ENCODE data around the gene TGM4.
"Not testable (repeated sequence)": the region's sequence is repeated elsewhere in the genome, so short reads cannot be mapped to it uniquely, and the experiment has no call there.

The TGM4 gene

GRCh38 chr3:44874308-44874707 is at the start of gene TGM4:
Gene TGM4 (plus strand): TSS chr3:44874608. CDS start chr3:44874679, 71 bp downstream.
- H3K27me3 Mint-ChIP-seq (ENCODE audit: low read depth): no peaks in the 10 kb centered on the region
- DNase-seq (ENCODE audit: low spot score): no peak
- H3K27ac Mint-ChIP-seq: no peak within 1 kb of the TSS
- no peaks in the 10 kb centered on the region for H3K4me1 Mint-ChIP-seq (ENCODE audit: low read depth)
- no peak within 1 kb of the TSS for H3K4me3 Mint-ChIP-seq
- no peaks in the 10 kb centered on the region for H3K36me3 Mint-ChIP-seq (ENCODE audit: low read depth)
- no peaks in the 10 kb centered on the region for H3K9me3 Mint-ChIP-seq

DNA sequence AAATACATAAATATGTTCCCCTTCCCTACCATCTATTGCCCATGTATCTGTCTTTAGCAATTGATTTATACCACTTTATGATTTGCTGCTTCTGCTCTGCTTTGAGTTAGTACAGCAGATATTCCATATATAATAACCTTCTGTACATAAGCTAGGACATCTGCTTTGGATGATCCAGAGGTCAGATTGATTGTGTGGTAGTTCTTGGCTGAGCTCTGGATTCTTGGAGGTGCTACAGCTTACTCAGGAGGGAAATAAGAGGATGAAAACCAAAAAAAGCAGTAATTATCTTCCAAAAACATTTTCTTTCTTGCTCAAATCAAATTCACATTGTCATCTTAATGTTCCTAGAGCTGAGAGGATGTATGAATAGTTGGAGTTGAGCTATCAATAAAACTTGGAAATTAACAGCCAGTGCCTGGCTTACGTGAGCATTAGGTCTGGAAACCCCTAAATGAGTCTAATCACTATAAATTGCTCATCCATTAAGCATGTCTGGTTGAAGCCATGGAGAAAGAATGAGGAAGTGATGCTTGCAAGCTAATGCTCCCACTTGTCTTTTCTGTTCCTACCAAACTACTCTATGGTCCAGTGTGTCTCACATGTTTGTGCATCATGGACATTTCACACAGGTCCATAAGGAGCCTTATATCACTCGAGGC is 49.0 kb upstream of the TGM4 start:
- H3K27ac Mint-ChIP-seq: no peak overlapping the region
- H3K9me3 Mint-ChIP-seq: peaks cover 9% of the 10 kb centered on the region
- no peaks in the 10 kb centered on the region for H3K4me1 Mint-ChIP-seq (ENCODE audit: low read depth)
- H3K4me3 Mint-ChIP-seq: no peak overlapping the region
- H3K36me3 Mint-ChIP-seq (ENCODE audit: low read depth): peaks cover 66% of the 10 kb centered on the region
- DNase-seq (ENCODE audit: low spot score): no peak
- no peaks in the 10 kb centered on the region for H3K27me3 Mint-ChIP-seq (ENCODE audit: low read depth)

GRCh38 chr3:44827196-44827595 is 47.2 kb upstream of the TGM4 start:
- DNase-seq (ENCODE audit: low spot score): no peak
- Mint-ChIP-seq H3K4me1 (ENCODE audit: low read depth) (no peaks in the 10 kb centered on the region), H3K36me3 (ENCODE audit: low read depth) (peaks cover 69% of the 10 kb centered on the region), H3K9me3 (peaks cover 6% of the 10 kb centered on the region), H3K4me3 (no peak overlapping the region), H3K27me3 (ENCODE audit: low read depth) (no peaks in the 10 kb centered on the region), H3K27ac (no peak overlapping the region)

GRCh38 chr3:44831232-44831631 is 43.2 kb upstream of the TGM4 start:
- Mint-ChIP-seq H3K4me3 (no peak overlapping the region), H3K27ac (no peak overlapping the region)

GRCh38 chr3:44832032-44832431 is 42.4 kb upstream of the TGM4 start:
- Mint-ChIP-seq H3K36me3 (ENCODE audit: low read depth) (peaks cover 67% of the 10 kb centered on the region), H3K27me3 (ENCODE audit: low read depth) (no peaks in the 10 kb centered on the region), H3K9me3 (peaks cover 14% of the 10 kb centered on the region), H3K27ac (no peak overlapping the region), H3K4me1 (ENCODE audit: low read depth) (no peaks in the 10 kb centered on the region), H3K4me3 (no peak overlapping the region)
- DNase-seq (ENCODE audit: low spot score): no peak

More at GRCh38 chr3:44831232-44831631, 43.2 kb upstream of the TGM4 start:
- Mint-ChIP-seq H3K9me3 (peaks cover 6% of the 10 kb centered on the region), H3K36me3 (ENCODE audit: low read depth) (peaks cover 65% of the 10 kb centered on the region), H3K4me1 (ENCODE audit: low read depth) (no peaks in the 10 kb centered on the region), H3K27me3 (ENCODE audit: low read depth) (no peaks in the 10 kb centered on the region)
- no peak for DNase-seq (ENCODE audit: low spot score)

DNA sequence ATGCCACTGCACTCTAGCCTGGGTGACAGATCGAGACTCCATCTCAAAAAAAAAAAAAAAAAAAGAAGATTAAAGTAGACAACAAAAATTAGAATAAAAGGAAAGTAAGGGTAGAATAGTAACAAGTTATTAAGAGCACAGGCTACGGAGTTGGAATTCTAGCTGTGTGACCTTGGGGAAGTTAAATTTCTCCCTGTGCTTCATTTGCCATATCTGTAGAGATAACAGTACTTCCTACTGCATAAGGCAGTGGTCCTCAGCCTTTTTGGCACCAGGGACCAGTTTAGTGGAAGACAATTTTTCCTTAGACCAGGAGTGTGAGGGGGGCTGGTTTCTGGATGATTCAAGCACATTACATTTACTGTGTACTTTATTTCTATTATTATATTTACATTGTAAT is 41.4 kb upstream of the TGM4 start:
- Mint-ChIP-seq H3K36me3 (ENCODE audit: low read depth) (peaks cover 70% of the 10 kb centered on the region), H3K4me3 (no peak overlapping the region), H3K27ac (no peak overlapping the region)

GRCh38 chr3:44833394-44833793 is 41.0 kb upstream of the TGM4 start:
- Mint-ChIP-seq H3K27me3 (ENCODE audit: low read depth) (no peaks in the 10 kb centered on the region), H3K9me3 (peaks cover 22% of the 10 kb centered on the region), H3K27ac (no peak overlapping the region), H3K4me1 (ENCODE audit: low read depth) (no peaks in the 10 kb centered on the region), H3K36me3 (ENCODE audit: low read depth) (peaks cover 71% of the 10 kb centered on the region), H3K4me3 (no peak overlapping the region)
- DNase-seq (ENCODE audit: low spot score): no peak

More for the DNA sequence above, 41.4 kb upstream of the TGM4 start:
- H3K9me3 Mint-ChIP-seq: peaks cover 22% of the 10 kb centered on the region
- H3K27me3 Mint-ChIP-seq (ENCODE audit: low read depth): no peaks in the 10 kb centered on the region
- DNase-seq (ENCODE audit: low spot score): no peak
- no peaks in the 10 kb centered on the region for H3K4me1 Mint-ChIP-seq (ENCODE audit: low read depth)

- Mint-ChIP-seq H3K27ac (no peak overlapping the region), H3K9me3 (peaks cover 22% of the 10 kb centered on the region), H3K27me3 (ENCODE audit: low read depth) (no peaks in the 10 kb centered on the region), H3K36me3 (ENCODE audit: low read depth) (peaks cover 73% of the 10 kb centered on the region), H3K4me1 (ENCODE audit: low read depth) (no peaks in the 10 kb centered on the region), H3K4me3 (no peak overlapping the region)
- DNase-seq (ENCODE audit: low spot score): no peak
These were observed 38.7 kb upstream of the TGM4 start for GRCh38 chr3:44835684-44836083.

DNA sequence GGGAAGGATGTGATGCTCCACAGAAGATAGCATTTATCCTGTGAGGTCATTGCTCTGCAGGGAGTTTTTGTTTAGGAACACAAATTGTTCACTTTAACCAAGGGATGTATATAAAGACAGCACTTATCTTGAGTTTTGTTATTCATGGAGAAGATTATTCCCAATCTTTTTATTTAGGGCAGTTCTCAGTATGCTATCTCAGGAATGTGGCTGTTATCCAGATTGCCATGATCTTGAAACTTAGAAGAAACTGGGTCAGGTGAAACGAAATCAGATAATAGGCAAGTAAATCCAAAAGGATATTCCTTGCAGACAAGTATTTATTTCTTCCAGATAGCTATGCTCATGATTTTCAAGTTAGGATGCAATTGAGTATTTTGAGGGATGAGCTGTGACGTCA is 32.0 kb upstream of the TGM4 start:
- H3K4me1 Mint-ChIP-seq (ENCODE audit: low read depth): no peaks in the 10 kb centered on the region
- no peaks in the 10 kb centered on the region for H3K27me3 Mint-ChIP-seq (ENCODE audit: low read depth)
- peaks cover 63% of the 10 kb centered on the region for H3K36me3 Mint-ChIP-seq (ENCODE audit: low read depth)
- H3K4me3 Mint-ChIP-seq: no peak overlapping the region
- peaks cover 4% of the 10 kb centered on the region for H3K9me3 Mint-ChIP-seq
- no peak overlapping the region for H3K27ac Mint-ChIP-seq
- no peak for DNase-seq (ENCODE audit: low spot score)

GRCh38 chr3:44845528-44846520 is 28.6 kb upstream of the TGM4 start:
- no peak for DNase-seq (ENCODE audit: low spot score)
- no peaks in the 10 kb centered on the region for H3K9me3 Mint-ChIP-seq

DNA sequence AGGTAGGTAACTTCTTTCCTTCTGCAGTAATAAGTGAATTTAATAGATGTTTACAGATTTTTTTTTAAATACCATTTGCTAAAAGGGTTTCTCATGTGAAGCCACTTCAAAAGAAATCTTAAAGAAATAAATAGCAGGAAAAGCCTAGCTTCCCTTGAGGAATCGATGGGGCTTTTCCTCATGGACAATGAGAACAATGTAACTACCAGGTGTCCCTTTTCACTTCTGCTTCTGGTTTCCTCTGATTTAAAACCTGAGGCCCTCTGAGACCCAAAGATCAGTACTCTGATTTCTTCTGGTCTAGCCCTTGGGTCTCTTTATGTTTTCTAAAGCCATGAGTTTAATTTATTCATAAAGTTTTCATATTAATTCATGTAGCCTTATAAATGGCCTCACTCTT is 25.8 kb upstream of the TGM4 start:
- Mint-ChIP-seq H3K27ac (no peak overlapping the region), H3K9me3 (no peaks in the 10 kb centered on the region), H3K4me1 (ENCODE audit: low read depth) (no peaks in the 10 kb centered on the region), H3K4me3 (no peak overlapping the region), H3K27me3 (ENCODE audit: low read depth) (no peaks in the 10 kb centered on the region), H3K36me3 (ENCODE audit: low read depth) (peaks cover 48% of the 10 kb centered on the region)
- no peak for DNase-seq (ENCODE audit: low spot score)

More at GRCh38 chr3:44845528-44846520, 28.6 kb upstream of the TGM4 start:
- no peaks in the 10 kb centered on the region for H3K4me1 Mint-ChIP-seq (ENCODE audit: low read depth)
- H3K36me3 Mint-ChIP-seq (ENCODE audit: low read depth): peaks cover 44% of the 10 kb centered on the region
- H3K27me3 Mint-ChIP-seq (ENCODE audit: low read depth): no peaks in the 10 kb centered on the region
- no peak overlapping the region for H3K27ac Mint-ChIP-seq
- H3K4me3 Mint-ChIP-seq: no peak overlapping the region

DNA sequence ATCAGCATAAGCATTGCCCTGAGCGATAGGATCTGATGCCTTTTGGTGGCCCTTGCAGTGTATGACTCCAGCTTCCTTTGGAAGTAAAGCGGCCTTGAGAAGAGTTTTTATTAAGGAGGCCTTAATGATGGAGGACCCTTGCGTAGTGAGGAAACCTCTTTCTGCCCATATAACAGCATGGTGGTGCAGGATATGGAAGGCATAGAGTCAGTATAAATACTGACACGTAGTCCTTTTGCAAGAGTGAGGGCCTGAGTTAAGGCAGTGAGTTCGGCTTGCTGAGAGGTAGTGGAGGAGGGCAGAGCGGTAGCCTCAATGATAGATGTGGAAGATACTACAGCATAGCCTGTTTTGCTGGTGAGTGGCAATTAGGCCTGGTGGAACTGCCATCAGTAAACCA is 17.7 kb upstream of the TGM4 start:
- not testable (repeated sequence) for H3K27me3 Mint-ChIP-seq (ENCODE audit: low read depth); H3K4me1 Mint-ChIP-seq (ENCODE audit: low read depth); DNase-seq (ENCODE audit: low spot score); H3K9me3 Mint-ChIP-seq; H3K27ac Mint-ChIP-seq; H3K4me3 Mint-ChIP-seq
- H3K36me3 Mint-ChIP-seq (ENCODE audit: low read depth): peaks cover 21% of the 10 kb centered on the region

DNA sequence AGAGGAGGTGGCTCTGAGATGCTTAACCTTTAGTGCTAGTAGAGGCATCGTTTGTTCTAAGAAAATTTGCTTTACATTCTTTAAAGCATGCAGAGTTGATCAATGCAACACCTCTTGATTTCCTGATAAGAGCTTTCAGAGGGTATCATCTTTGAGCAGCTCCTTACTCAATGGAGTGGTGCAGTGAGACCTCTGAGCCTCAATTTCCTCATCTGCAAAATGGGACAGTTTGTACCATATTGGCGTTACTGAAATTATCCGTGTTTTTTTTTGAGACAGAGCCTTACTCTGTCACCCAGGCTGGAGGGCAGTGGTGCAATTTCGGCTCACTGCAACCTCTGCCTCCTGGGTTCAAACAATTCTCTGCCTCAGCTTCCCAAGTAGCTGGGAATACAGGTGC is 14.3 kb upstream of the TGM4 start:
- no peak overlapping the region for H3K27ac Mint-ChIP-seq
- peaks cover under 1% of the 10 kb centered on the region for H3K36me3 Mint-ChIP-seq (ENCODE audit: low read depth)
- no peaks in the 10 kb centered on the region for H3K27me3 Mint-ChIP-seq (ENCODE audit: low read depth)
- peaks cover 23% of the 10 kb centered on the region for H3K4me1 Mint-ChIP-seq (ENCODE audit: low read depth)
- H3K9me3 Mint-ChIP-seq: no peaks in the 10 kb centered on the region
- no peak for DNase-seq (ENCODE audit: low spot score)
- H3K4me3 Mint-ChIP-seq: no peak overlapping the region

Data from T-helper 2 cell treated with Interferon-gamma antibody and Interleukin-4, amounts not matched to agents 5 μg/mL and 100 μg/mL, for 36 hours (primary cell).